ENCODE measurements around the gene CPNE4.

The CPNE4 gene

DNA sequence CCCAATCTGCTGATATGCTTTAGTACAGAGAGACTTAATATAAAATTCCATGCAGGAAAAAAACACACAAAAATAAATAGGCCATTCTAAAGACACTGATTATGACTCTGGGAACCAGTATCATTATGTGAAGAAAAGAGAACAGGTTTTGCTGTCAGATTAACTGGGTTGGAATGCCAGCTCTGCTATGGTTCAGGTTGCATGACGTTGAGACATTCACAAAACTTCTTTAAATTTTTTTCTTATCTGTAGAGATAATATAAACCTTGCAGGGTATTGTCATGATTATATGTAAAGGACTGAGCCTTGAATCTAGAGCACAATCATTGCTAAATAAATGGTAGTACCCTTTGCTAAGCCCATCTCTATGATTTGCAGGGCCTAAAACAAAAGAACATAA lies 86.0 kb downstream of the CPNE4 start:
- Histone ChIP-seq H3K4me1 (ENCODE audit: insufficient read depth, low read length, severe bottlenecking) (no peaks in the 10 kb centered on the region), H3K9me3 (ENCODE audit: low read length) (no peaks in the 10 kb centered on the region), H3K9me2 (ENCODE audit: low read depth, low read length) (no peaks in the 10 kb centered on the region), H4K20me1 (ENCODE audit: insufficient read depth, low read length) (no peaks in the 10 kb centered on the region), H3K9ac (ENCODE audit: low read length) (no peak overlapping the region), H3K27ac (ENCODE audit: low read depth, low read length, poor library complexity, severe bottlenecking) (no peak overlapping the region), H3F3A (ENCODE audit: insufficient read depth, low read length) (no peaks in the 10 kb centered on the region), H2AFZ (ENCODE audit: low read length) (no peak overlapping the region), H3K4me2 (ENCODE audit: low read length) (no peak overlapping the region), H3K36me3 (ENCODE audit: insufficient read depth, low read length) (no peaks in the 10 kb centered on the region), H3K79me2 (ENCODE audit: insufficient read depth, low read length) (no peaks in the 10 kb centered on the region), H3K27me3 (ENCODE audit: insufficient read depth, low read length) (no peaks in the 10 kb centered on the region), H3K4me3 (ENCODE audit: low read depth, low read length, poor library complexity, severe bottlenecking) (no peak overlapping the region)
- TF ChIP-seq, protein P1, sequence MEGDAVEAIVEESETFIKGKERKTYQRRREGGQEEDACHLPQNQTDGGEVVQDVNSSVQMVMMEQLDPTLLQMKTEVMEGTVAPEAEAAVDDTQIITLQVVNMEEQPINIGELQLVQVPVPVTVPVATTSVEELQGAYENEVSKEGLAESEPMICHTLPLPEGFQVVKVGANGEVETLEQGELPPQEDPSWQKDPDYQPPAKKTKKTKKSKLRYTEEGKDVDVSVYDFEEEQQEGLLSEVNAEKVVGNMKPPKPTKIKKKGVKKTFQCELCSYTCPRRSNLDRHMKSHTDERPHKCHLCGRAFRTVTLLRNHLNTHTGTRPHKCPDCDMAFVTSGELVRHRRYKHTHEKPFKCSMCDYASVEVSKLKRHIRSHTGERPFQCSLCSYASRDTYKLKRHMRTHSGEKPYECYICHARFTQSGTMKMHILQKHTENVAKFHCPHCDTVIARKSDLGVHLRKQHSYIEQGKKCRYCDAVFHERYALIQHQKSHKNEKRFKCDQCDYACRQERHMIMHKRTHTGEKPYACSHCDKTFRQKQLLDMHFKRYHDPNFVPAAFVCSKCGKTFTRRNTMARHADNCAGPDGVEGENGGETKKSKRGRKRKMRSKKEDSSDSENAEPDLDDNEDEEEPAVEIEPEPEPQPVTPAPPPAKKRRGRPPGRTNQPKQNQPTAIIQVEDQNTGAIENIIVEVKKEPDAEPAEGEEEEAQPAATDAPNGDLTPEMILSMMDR (IDR thresholded peaks at IDR 0.05; ENCODE audit: low read length): no peak
- no peak for TF ChIP-seq EZH2 (IDR thresholded peaks at IDR 0.05; ENCODE audit: borderline replicate concordance, low read length)

DNA sequence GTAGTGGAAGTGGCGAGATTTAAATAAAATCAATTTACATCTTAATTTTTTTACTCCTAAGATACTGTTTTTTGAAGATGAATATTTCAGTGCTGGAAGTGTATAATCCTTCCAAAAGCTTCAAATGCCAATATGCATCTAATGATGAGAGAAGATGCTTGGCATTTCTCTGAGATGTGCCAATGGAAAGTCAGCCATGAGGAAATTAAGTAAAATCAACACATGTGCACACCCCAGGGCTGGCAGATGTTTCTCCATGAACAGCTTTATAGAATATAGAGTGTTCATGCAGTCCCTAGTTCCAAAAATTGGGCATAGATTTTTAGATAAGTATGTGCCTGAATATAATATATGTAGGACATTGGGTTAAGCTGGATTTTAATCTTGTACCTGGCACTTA lies 90.1 kb downstream of the CPNE4 start:
- TF ChIP-seq EZH2 (IDR thresholded peaks at IDR 0.05; ENCODE audit: borderline replicate concordance, low read length): no peak

DNA sequence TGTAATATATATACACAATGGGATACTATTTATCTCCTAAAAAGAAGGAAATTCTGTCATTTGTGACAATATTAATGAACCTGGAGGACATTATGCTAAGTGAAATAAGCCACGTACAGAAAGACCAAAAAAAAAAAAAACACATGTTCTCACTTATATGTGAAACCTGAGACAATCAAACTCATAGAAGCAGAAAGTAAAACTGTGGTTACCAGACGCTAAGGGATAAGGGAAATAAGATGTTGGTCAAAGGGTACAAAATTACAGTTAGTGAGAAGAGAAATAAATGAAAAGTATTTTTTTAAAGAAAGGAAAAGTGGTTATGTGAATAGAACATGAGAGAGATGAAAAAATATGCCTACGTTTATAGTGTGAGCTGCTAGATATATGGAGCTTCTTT lies 101.1 kb downstream of the CPNE4 start:
- no peaks in the 10 kb centered on the region for H4K20me1 ChIP-seq (ENCODE audit: insufficient read depth, low read length)
- H3K79me2 ChIP-seq (ENCODE audit: insufficient read depth, low read length): no peaks in the 10 kb centered on the region
- H3K4me2 ChIP-seq (ENCODE audit: low read length): no peak overlapping the region
- no peaks in the 10 kb centered on the region for H3K36me3 ChIP-seq (ENCODE audit: insufficient read depth, low read length)
- H3K27me3 ChIP-seq (ENCODE audit: insufficient read depth, low read length): no peaks in the 10 kb centered on the region
- H3K4me3 ChIP-seq (ENCODE audit: low read depth, low read length, poor library complexity, severe bottlenecking): no peak overlapping the region
- H3K27ac ChIP-seq (ENCODE audit: low read depth, low read length, poor library complexity, severe bottlenecking): no peak overlapping the region
- TF ChIP-seq EZH2 (IDR thresholded peaks at IDR 0.05; ENCODE audit: borderline replicate concordance, low read length): no peak
- TF ChIP-seq, protein P1 (IDR thresholded peaks at IDR 0.05; ENCODE audit: low read length): no peak
- H3F3A ChIP-seq (ENCODE audit: insufficient read depth, low read length): no peaks in the 10 kb centered on the region
- H2AFZ ChIP-seq (ENCODE audit: low read length): no peak overlapping the region
- no peaks in the 10 kb centered on the region for H3K9me2 ChIP-seq (ENCODE audit: low read depth, low read length)
- H3K9me3 ChIP-seq (ENCODE audit: low read length): no peaks in the 10 kb centered on the region
- no peak overlapping the region for H3K9ac ChIP-seq (ENCODE audit: low read length)
- no peaks in the 10 kb centered on the region for H3K4me1 ChIP-seq (ENCODE audit: insufficient read depth, low read length, severe bottlenecking)

More for the DNA sequence above, 90.1 kb downstream of the CPNE4 start:
- no peaks in the 10 kb centered on the region for H3K27me3 ChIP-seq (ENCODE audit: insufficient read depth, low read length)
- no peaks in the 10 kb centered on the region for H3K9me2 ChIP-seq (ENCODE audit: low read depth, low read length)
- H3K4me3 ChIP-seq (ENCODE audit: low read depth, low read length, poor library complexity, severe bottlenecking): no peak overlapping the region
- H3K79me2 ChIP-seq (ENCODE audit: insufficient read depth, low read length): no peaks in the 10 kb centered on the region
- H3K9ac ChIP-seq (ENCODE audit: low read length): no peak overlapping the region
- H3K4me2 ChIP-seq (ENCODE audit: low read length): no peak overlapping the region
- H4K20me1 ChIP-seq (ENCODE audit: insufficient read depth, low read length): no peaks in the 10 kb centered on the region
- no peaks in the 10 kb centered on the region for H3K4me1 ChIP-seq (ENCODE audit: insufficient read depth, low read length, severe bottlenecking)
- no peak overlapping the region for H3K27ac ChIP-seq (ENCODE audit: low read depth, low read length, poor library complexity, severe bottlenecking)
- no peaks in the 10 kb centered on the region for H3F3A ChIP-seq (ENCODE audit: insufficient read depth, low read length)
- no peak overlapping the region for H2AFZ ChIP-seq (ENCODE audit: low read length)
- H3K36me3 ChIP-seq (ENCODE audit: insufficient read depth, low read length): no peaks in the 10 kb centered on the region
- no peaks in the 10 kb centered on the region for H3K9me3 ChIP-seq (ENCODE audit: low read length)

DNA sequence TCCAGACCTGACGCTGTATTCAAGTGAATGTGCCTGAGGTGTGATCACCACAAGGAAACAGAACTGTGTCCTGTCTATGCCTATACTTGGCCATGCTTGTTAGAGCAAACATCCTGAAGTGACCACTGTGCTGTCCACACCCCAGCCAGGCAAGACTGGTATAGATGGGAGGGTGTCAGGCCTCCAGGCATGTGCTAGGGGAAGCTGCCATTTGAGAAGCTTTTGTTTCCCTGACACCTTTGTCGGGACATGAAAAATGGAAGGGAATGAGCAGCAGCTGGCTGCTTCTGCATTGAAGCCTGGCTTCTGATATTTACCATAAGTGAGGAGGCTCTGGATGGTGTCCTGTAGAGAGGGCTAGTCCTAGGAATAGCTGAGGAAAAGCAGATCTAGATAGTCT lies 106.2 kb downstream of the CPNE4 start:
- Histone ChIP-seq H2AFZ (ENCODE audit: low read length) (no peak overlapping the region), H3K4me2 (ENCODE audit: low read length) (no peak overlapping the region), H3K4me3 (ENCODE audit: low read depth, low read length, poor library complexity, severe bottlenecking) (no peak overlapping the region), H3K4me1 (ENCODE audit: insufficient read depth, low read length, severe bottlenecking) (no peaks in the 10 kb centered on the region), H3K36me3 (ENCODE audit: insufficient read depth, low read length) (no peaks in the 10 kb centered on the region), H3K9me3 (ENCODE audit: low read length) (no peaks in the 10 kb centered on the region), H4K20me1 (ENCODE audit: insufficient read depth, low read length) (no peaks in the 10 kb centered on the region), H3K79me2 (ENCODE audit: insufficient read depth, low read length) (no peaks in the 10 kb centered on the region), H3K9ac (ENCODE audit: low read length) (no peak overlapping the region), H3F3A (ENCODE audit: insufficient read depth, low read length) (no peaks in the 10 kb centered on the region), H3K9me2 (ENCODE audit: low read depth, low read length) (no peaks in the 10 kb centered on the region), H3K27me3 (ENCODE audit: insufficient read depth, low read length) (no peaks in the 10 kb centered on the region), H3K27ac (ENCODE audit: low read depth, low read length, poor library complexity, severe bottlenecking) (no peak overlapping the region)
- TF ChIP-seq, protein P1 (IDR thresholded peaks at IDR 0.05; ENCODE audit: low read length): no peak
- TF ChIP-seq EZH2 (IDR thresholded peaks at IDR 0.05; ENCODE audit: borderline replicate concordance, low read length): no peak

Measured in OCI-LY1 (cell line).